SK-MEL-5 (cell line): ENCODE results near the gene CAMK2G. TPM values are rescaled to one million over a fixed set of nuclear protein-coding genes. Genes with fewer than 3 reads are reported as not detected.
A peak's percentile ranks its signal among the peaks of the same experiment; 100 is the strongest.

ENCODE experiments used
- DNase-seq: peaks from one replicate; pipeline ENCODE4 v3.0.0-alpha.2; 2016; ENCODE audit warnings: low read depth, low spot score
- in situ Hi-C: cut with HindIII; loops from 2 replicates; pipeline ENCODE4 v1.10.0; 2016; ENCODE audit warnings: low sequenced_read_pairs, high pct_unique_total_duplicates, low pct_unique_long_range_greater_than_20kb
- small RNA-seq, 2 experiments: library from RNA; depleted of rRNA; stranded (forward); fragments of <200 nt; gene quantifications; one replicate each; pipeline ENCODE3, GENCODE V24; 2014
- total RNA-seq: library from RNA; depleted of rRNA; stranded (reverse); fragments of >200 nt; shearing (Covaris generic); gene quantifications from 2 replicates; pipeline ENCODE4 v1.2.3, GENCODE V29; 2014; rRNA removed

The CAMK2G gene
- total RNA-seq, 1 experiment from 2014 or later, result 8.9 TPM

GRCh38 chr10:73779539-73780197 lies 94.7 kb downstream of the CAMK2G start:
- in situ Hi-C loops, result no loop called here
- no peak for DNase-seq

GRCh38 chr10:73779018-73779417 lies 95.3 kb downstream of the CAMK2G start:
- DNase-seq, result no peak
- in situ Hi-C loops, result no loop called here

GRCh38 chr10:73774637-73775036 lies 99.7 kb downstream of the CAMK2G start:
- DNase-seq, result peak; percentile 25
- in situ Hi-C loops, result no loop called here

- in situ Hi-C loops, result no loop called here
- no peak for DNase-seq
Observed at GRCh38 chr10:73773152-73773879, 101.0 kb downstream of the CAMK2G start.

GRCh38 chr10:73772281-73773151 lies 101.8 kb downstream of the CAMK2G start:
- peak; percentile 68 for DNase-seq
- in situ Hi-C loops, result no loop called here

GRCh38 chr10:73771722-73772280 lies 102.6 kb downstream of the CAMK2G start:
- in situ Hi-C loops, result no loop called here
- peak; percentile 71 for DNase-seq

GRCh38 chr10:73769396-73769795 lies 105.0 kb downstream of the CAMK2G start:
- in situ Hi-C loops, result no loop called here
- DNase-seq, result no peak

GRCh38 chr10:73768881-73769280 lies 105.5 kb downstream of the CAMK2G start:
- in situ Hi-C loops, result no loop called here
- no peak for DNase-seq

GRCh38 chr10:73765066-73765465 lies 109.3 kb downstream of the CAMK2G start:
- DNase-seq, result no peak
- in situ Hi-C loops, result no loop called here

GRCh38 chr10:73763343-73763742 lies 111.0 kb downstream of the CAMK2G start:
- no peak for DNase-seq
- in situ Hi-C loops, result no loop called here

- no peak for DNase-seq
- in situ Hi-C loops, result no loop called here
Observed at GRCh38 chr10:73762915-73763314, 111.4 kb downstream of the CAMK2G start.

Small RNA genes within 50 kb of the gene (small RNA-seq; reads per million reads assigned to genes)
- gene AC022400.9 (0 reads per million in 2 experiments), gene ZSWIM8-AS1 (0 reads per million in 2 experiments)

Other genes with a start within 250 kb of the CAMK2G start
- gene MYOZ1, start 233.1 kb downstream of the CAMK2G start, total RNA-seq, result 0.21 TPM in 1 of 2 replicates, not detected in the other
- not detected in 2 replicates for gene SYNPO2L, start 218.5 kb downstream of the CAMK2G start, total RNA-seq
- gene AGAP5, start 176.4 kb downstream of the CAMK2G start, total RNA-seq, result 2.0 and 2.3 TPM in 2 replicates
- gene SEC24C, start 130.2 kb downstream of the CAMK2G start, total RNA-seq, result 61.3 and 66.4 TPM in 2 replicates
- gene CHCHD1, start 92.5 kb downstream of the CAMK2G start, total RNA-seq, result 42.0 and 46.8 TPM in 2 replicates
- 38.5 and 44.7 TPM in 2 replicates for gene ZSWIM8, start 88.9 kb downstream of the CAMK2G start, total RNA-seq
- gene NDST2, start 63.0 kb downstream of the CAMK2G start, total RNA-seq, result 5.4 and 11.3 TPM in 2 replicates
- 0.05 TPM in 1 of 2 replicates, not detected in the other for gene PLAU, start 36.6 kb upstream of the CAMK2G start, total RNA-seq
- 26.6 and 30.5 TPM in 2 replicates for gene VCL, start 123.6 kb upstream of the CAMK2G start, total RNA-seq